Sigmoid colon (tissue), 7 donors: Measurements from ENCODE around the gene SHC1. TPM values are rescaled to one million over a fixed set of nuclear protein-coding genes. Genes with fewer than 3 reads are reported as not detected.

ENCODE experiments used
- DNase-seq: peaks from one replicate; pipeline ENCODE4 v3.0.0-alpha.2; 2019
- H3K27ac ChIP-seq, 4 donors: fragments of 200-600 bp; sonication (generic); one replicate each; pipeline ENCODE4 v1.5.1; 2016 to 2019; ENCODE audit warnings: mild to moderate bottlenecking in 1 of 4
- H3K27me3 ChIP-seq, 3 donors: fragments of 200-600 bp; sonication (generic); one replicate each; pipeline ENCODE4 v1.5.1; 2019; ENCODE audit warnings: mild to moderate bottlenecking in 1 of 3
- H3K36me3 ChIP-seq, 4 donors: fragments of 200-600 bp; sonication (generic); one replicate each; pipeline ENCODE4 v1.5.1; 2016 to 2019
- H3K4me1 ChIP-seq, 4 donors: fragments of 200-600 bp; sonication (generic); one replicate each; pipeline ENCODE4 v1.5.1; 2017 to 2019
- H3K4me3 ChIP-seq, 4 donors: fragments of 200-600 bp; sonication (generic); one replicate each; pipeline ENCODE4 v1.5.1; 2017 to 2019; ENCODE audit warnings: mild to moderate bottlenecking in 2 of 4, moderate library complexity in 1 of 4
- H3K9me3 ChIP-seq, 4 donors: fragments of 200-600 bp in 3 of 4; sonication (generic) in 3 of 4; one replicate each; pipeline versions ENCODE4 v1.5.1 to v1.6.1; 2013 to 2019
- EP300 ChIP-seq, 4 donors: sonication (generic); formaldehyde crosslinking; IDR thresholded peaks; one replicate each; pipeline ENCODE4 v1.6.1; 2017; ENCODE audit warnings: antibody characterized with exemption in 4 of 4
- POLR2A ChIP-seq, 2 donors: fragments of 450-650 bp; IDR thresholded peaks; one replicate each; pipeline ENCODE4 v1.6.1; 2016; ENCODE audit warnings: antibody characterized with exemption in 2 of 2, mild to moderate bottlenecking in 2 of 2, moderate library complexity in 2 of 2
- POLR2AphosphoS5 ChIP-seq, 4 donors: sonication (generic); formaldehyde crosslinking; IDR thresholded peaks; one replicate each; pipeline ENCODE4 v1.6.1; 2017; ENCODE audit warnings: antibody characterized with exemption in 4 of 4
- WGBS, 2 donors: extraction: QIAGEN DNeasy Blood & Tissue Kit; methylation state at CpG; one replicate each; pipeline ENCODE4 v1.1.7; 2013; 5-methylcytosine and 5-hydroxymethylcytosine counted together
- intact Hi-C: fragments of 100-400 bp; cut with DNase I; formaldehyde crosslinking; loops from one replicate; pipeline ENCODE4 v1.15.1; 2023
- polyA plus RNA-seq, 3 donors: library from polyadenylated mRNA; stranded (reverse); fragments of 200-250 nt; gene quantifications; one replicate each; pipeline ENCODE4 v1.2.3, GENCODE V29; 2013
- small RNA-seq, 3 donors: library from RNA; depleted of rRNA; stranded (forward); fragments of <200 nt; gene quantifications; one replicate each; pipeline ENCODE3, GENCODE V24; 2016
- total RNA-seq, 4 donors: library from RNA; depleted of rRNA; stranded (reverse); fragments of >200 nt; gene quantifications; one replicate each; pipeline ENCODE4 v1.1.0, GENCODE V29; 2016
- TF ChIP-seq, protein P1 (sequence below), 4 experiments: fragments of 450-650 bp in 3 of 4; fragments of 200-600 bp in 1 of 4; IDR thresholded peaks; one replicate each; pipeline ENCODE4 v1.5.1; 2016 to 2019; ENCODE audit warnings: antibody characterized with exemption in 4 of 4, mild to moderate bottlenecking in 3 of 4, moderate library complexity in 2 of 4
- donor health status: healthy with polysubstance abuse.
- donor health status: Bipolar disorder and iron deficiency.
- donor health status: healthy.

SHC1 gene
- total and polyA plus RNA-seq, 7 donors, result 49.2 to 80.4 (median 62.6) TPM

DNA sequence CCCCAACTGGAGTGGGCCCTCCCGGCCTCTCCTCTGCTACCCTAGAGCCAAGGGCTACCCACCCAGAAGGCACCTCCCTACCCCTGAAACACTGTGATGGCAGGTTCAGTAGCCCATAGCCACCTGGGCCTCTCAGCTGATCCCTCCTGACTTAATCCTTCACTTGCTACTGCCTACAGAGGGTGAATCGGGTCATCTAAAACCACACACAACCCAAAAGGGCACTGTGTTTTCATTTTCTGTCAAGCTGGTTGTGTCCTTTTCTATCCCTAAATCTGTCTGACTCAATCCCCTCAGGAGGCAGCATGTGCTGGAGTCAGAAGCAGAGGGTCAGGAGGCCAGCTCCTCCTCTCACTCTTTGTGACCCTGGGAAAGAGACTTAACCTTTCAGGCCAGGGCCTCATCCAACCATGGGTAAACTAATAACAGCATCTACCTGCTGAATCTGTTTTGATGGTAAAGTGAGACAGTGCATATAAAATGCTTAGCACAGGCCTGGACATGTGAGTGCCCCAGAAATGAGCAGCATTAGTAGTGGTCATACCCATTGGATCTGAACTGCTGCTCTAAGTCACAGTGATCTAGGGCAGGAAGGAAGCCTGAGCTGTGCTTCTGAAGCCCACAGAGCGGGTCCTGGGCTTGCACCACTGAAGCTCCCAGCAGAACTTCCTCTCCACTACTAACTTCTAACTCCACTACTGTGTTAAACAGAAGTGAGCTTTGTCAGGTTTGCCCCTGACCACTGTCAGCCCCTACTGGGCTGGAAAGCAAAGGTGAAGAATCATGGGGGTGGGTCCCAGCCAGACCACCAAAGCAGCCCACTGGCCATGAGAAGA, 45.0 kb downstream of the SHC1 start:
- WGBS, 2 donors, result 83 to 90% methylated on average over 3 of the region's 3 CpGs
- Histone ChIP-seq H3K27ac (no peak overlapping the region), H3K36me3 (peaks cover 23 to 78% (median 30%) of the 10 kb centered on the region in 4 donors), H3K9me3 (no peaks in the 10 kb centered on the region), H3K4me1 (no peaks in the 10 kb centered on the region), H3K4me3 (no peak overlapping the region), H3K27me3 (no peaks in the 10 kb centered on the region)
- intact Hi-C loops, result no loop called here
- DNase-seq, result no peak
- TF ChIP-seq EP300 (IDR thresholded peaks at IDR 0.05) (no peak), POLR2A (IDR thresholded peaks at IDR 0.05) (no peak), POLR2AphosphoS5 (IDR thresholded peaks at IDR 0.05) (no peak)
- TF ChIP-seq, protein P1, sequence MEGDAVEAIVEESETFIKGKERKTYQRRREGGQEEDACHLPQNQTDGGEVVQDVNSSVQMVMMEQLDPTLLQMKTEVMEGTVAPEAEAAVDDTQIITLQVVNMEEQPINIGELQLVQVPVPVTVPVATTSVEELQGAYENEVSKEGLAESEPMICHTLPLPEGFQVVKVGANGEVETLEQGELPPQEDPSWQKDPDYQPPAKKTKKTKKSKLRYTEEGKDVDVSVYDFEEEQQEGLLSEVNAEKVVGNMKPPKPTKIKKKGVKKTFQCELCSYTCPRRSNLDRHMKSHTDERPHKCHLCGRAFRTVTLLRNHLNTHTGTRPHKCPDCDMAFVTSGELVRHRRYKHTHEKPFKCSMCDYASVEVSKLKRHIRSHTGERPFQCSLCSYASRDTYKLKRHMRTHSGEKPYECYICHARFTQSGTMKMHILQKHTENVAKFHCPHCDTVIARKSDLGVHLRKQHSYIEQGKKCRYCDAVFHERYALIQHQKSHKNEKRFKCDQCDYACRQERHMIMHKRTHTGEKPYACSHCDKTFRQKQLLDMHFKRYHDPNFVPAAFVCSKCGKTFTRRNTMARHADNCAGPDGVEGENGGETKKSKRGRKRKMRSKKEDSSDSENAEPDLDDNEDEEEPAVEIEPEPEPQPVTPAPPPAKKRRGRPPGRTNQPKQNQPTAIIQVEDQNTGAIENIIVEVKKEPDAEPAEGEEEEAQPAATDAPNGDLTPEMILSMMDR (IDR thresholded peaks at IDR 0.05), result no peak

DNA sequence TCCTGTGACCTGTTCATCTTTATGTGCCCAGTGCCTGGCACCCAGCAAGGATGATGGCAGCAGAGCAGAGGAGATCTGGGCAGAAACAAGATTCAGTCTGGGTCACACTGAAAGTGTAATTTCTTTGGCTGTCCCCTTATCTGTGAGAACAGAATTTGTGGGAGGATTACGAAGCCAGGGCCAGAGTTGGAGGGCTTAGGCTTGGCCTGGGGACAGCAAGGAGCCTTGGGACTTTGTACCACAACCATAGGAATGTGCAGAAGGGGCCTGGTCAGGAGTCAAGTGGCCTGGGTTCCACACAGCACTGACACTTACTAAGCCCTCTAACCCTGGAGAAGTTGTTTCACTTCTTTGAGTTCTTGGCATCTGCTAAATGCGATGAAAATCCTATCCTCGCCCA, 46.9 kb downstream of the SHC1 start:
- intact Hi-C loops, result no loop called here
- peaks cover 23 to 61% (median 30%) of the 10 kb centered on the region in 4 donors for H3K36me3 ChIP-seq
- H3K9me3 ChIP-seq, result no peaks in the 10 kb centered on the region
- DNase-seq, result no peak
- no peaks in the 10 kb centered on the region for H3K27me3 ChIP-seq
- H3K4me1 ChIP-seq, result no peaks in the 10 kb centered on the region
- H3K4me3 ChIP-seq, result no peak overlapping the region
- TF ChIP-seq POLR2A (IDR thresholded peaks at IDR 0.05) (no peak), EP300 (IDR thresholded peaks at IDR 0.05) (no peak), POLR2AphosphoS5 (IDR thresholded peaks at IDR 0.05) (no peak)
- TF ChIP-seq, protein P1 (IDR thresholded peaks at IDR 0.05), result no peak
- WGBS, 2 donors, result 94 to 96% methylated on average over 3 of the region's 3 CpGs
- no peak overlapping the region for H3K27ac ChIP-seq

DNA sequence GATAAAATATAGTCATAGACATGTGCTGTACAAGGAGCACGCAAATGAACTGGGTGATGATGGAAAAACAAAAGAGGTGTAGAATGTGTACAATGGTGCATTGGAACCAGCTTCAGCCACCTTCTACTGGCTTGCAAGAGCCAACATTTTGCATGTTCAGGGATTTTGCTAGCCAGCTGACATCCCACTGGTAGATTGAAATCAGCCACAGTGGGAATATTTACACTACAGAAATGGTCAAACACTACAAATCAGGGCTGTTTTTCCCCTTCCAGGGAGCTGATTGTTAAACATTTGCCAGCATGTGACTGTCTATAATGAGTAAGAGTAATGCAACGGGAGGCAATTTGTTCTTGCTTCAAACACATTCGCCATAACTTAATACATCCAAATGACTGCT, 57.3 kb downstream of the SHC1 start:
- H3K4me1 ChIP-seq, result peaks cover 0 to 8% (median 0%) of the 10 kb centered on the region in 4 donors
- DNase-seq, result no peak
- no peak overlapping the region for H3K4me3 ChIP-seq
- intact Hi-C loops, result no loop called here
- WGBS, 2 donors, result 88 to 94% methylated on average over 3 of the region's 3 CpGs
- H3K36me3 ChIP-seq, result no peaks in the 10 kb centered on the region
- H3K27ac ChIP-seq, result no peak overlapping the region
- no peaks in the 10 kb centered on the region for H3K27me3 ChIP-seq
- no peak for TF ChIP-seq POLR2A (IDR thresholded peaks at IDR 0.05)
- TF ChIP-seq POLR2AphosphoS5 (IDR thresholded peaks at IDR 0.05), result no peak
- TF ChIP-seq, protein P1 (IDR thresholded peaks at IDR 0.05), result no peak
- TF ChIP-seq EP300 (IDR thresholded peaks at IDR 0.05), result no peak
- H3K9me3 ChIP-seq, result no peaks in the 10 kb centered on the region

DNA sequence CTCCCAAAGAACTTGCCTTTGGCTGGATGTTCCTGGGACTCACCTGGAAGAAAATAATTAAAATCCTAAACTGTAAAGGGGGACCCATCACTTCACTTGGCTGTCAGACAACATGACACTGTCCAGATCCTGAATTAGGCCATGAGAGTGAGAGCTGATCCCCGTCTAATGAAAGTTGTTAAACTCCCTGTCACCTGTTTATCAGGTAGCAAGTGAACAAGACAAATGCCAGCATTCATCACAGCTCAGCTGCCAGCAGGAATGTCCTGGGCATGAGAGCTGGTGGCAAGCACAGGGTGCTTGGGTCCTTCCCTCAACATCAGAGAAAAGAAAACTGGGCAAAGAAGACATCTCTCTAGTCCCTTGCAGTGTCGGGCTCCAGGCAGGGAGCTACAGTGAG, 57.8 kb downstream of the SHC1 start:
- Histone ChIP-seq H3K27ac (no peak overlapping the region), H3K27me3 (no peaks in the 10 kb centered on the region), H3K9me3 (no peaks in the 10 kb centered on the region), H3K4me3 (no peak overlapping the region), H3K36me3 (no peaks in the 10 kb centered on the region), H3K4me1 (peaks cover 0 to 8% (median 0%) of the 10 kb centered on the region in 4 donors)
- 90 to 95% methylated on average over 2 of the region's 2 CpGs for WGBS, 2 donors
- TF ChIP-seq POLR2AphosphoS5 (IDR thresholded peaks at IDR 0.05), result no peak
- TF ChIP-seq, protein P1 (IDR thresholded peaks at IDR 0.05), result no peak
- TF ChIP-seq POLR2A (IDR thresholded peaks at IDR 0.05), result no peak
- TF ChIP-seq EP300 (IDR thresholded peaks at IDR 0.05), result no peak
- intact Hi-C loops, result no loop called here
- peak; percentile 9 for DNase-seq

Small RNA genes lying within 50 kb of the gene (small RNA-seq; reads per million reads assigned to genes)
- gene MIR4258, result 0 reads per million in 3 donors
- gene RF00017, result 0 reads per million in 3 donors

Other genes starting within 250 kb of the SHC1 start
- 10 to 100 TPM in 3 of 4 donors, 1 to 10 TPM in 1; 9.4 to 27.7 (median 17.7) TPM for gene KCNN3, start 100.5 kb downstream of the SHC1 start, total RNA-seq
- gene KCNN3, start 100.5 kb downstream of the SHC1 start, polyA plus RNA-seq, result 1 to 10 TPM in 1 of 3 donors, under 1 TPM in 2; 0.23 to 1.5 (median 0.60) TPM
- 10 to 100 TPM; 11.1 to 19.6 (median 13.7) TPM for gene PMVK, start 34.0 kb downstream of the SHC1 start, total RNA-seq
- gene PMVK, start 34.0 kb downstream of the SHC1 start, polyA plus RNA-seq, result 10 to 100 TPM; 53.1 to 54.1 (median 53.2) TPM
- 100 to 1,000 TPM; 178 to 251 (median 201) TPM for gene PBXIP1, start 14.6 kb downstream of the SHC1 start, total RNA-seq
- gene PBXIP1, start 14.6 kb downstream of the SHC1 start, polyA plus RNA-seq, result 10 to 100 TPM in 2 of 3 donors, 1 to 10 TPM in 1; 8.3 to 66.2 (median 13.2) TPM
- gene PYGO2, start 9.0 kb downstream of the SHC1 start, total RNA-seq, result 10 to 100 TPM; 15.0 to 23.3 (median 16.6) TPM
- 10 to 100 TPM; 13.6 to 26.9 (median 16.8) TPM for gene PYGO2, start 9.0 kb downstream of the SHC1 start, polyA plus RNA-seq
- 10 to 100 TPM; 10.2 to 35.7 (median 25.7) TPM for gene CKS1B, start 3.9 kb upstream of the SHC1 start, total RNA-seq
- 100 to 1,000 TPM in 1 of 3 donors, 10 to 100 TPM in 2; 73.3 to 104 (median 95.5) TPM for gene CKS1B, start 3.9 kb upstream of the SHC1 start, polyA plus RNA-seq
- gene FLAD1, start 12.6 kb upstream of the SHC1 start, total RNA-seq, result 10 to 100 TPM; 17.5 to 22.8 (median 18.5) TPM
- 10 to 100 TPM; 24.6 to 36.5 (median 27.7) TPM for gene FLAD1, start 12.6 kb upstream of the SHC1 start, polyA plus RNA-seq
- gene LENEP, start 22.8 kb upstream of the SHC1 start, total RNA-seq, result not detected
- under 1 TPM in 1 of 3 donors, not detected in 2; 0.39 TPM for gene LENEP, start 22.8 kb upstream of the SHC1 start, polyA plus RNA-seq
- 10 to 100 TPM; 24.4 to 35.3 (median 29.5) TPM for gene ZBTB7B, start 32.1 kb upstream of the SHC1 start, total RNA-seq
- 100 to 1,000 TPM in 2 of 3 donors, 10 to 100 TPM in 1; 71.5 to 342 (median 141) TPM for gene ZBTB7B, start 32.1 kb upstream of the SHC1 start, polyA plus RNA-seq
- gene DCST2, start 63.0 kb upstream of the SHC1 start, total RNA-seq, result under 1 TPM in 3 of 4 donors, not detected in 1; 0.27 to 0.49 (median 0.36) TPM
- 1 to 10 TPM in 1 of 3 donors, not detected in 2; 2.0 TPM for gene DCST2, start 63.0 kb upstream of the SHC1 start, polyA plus RNA-seq
- gene DCST1, start 63.1 kb upstream of the SHC1 start, total RNA-seq, result under 1 TPM in 1 of 4 donors, not detected in 3; 0.16 TPM
- under 1 TPM in 1 of 3 donors, not detected in 2; 0.09 TPM for gene DCST1, start 63.1 kb upstream of the SHC1 start, polyA plus RNA-seq
- gene ADAM15, start 80.6 kb upstream of the SHC1 start, total RNA-seq, result 10 to 100 TPM; 42.6 to 66.7 (median 53.1) TPM
- gene ADAM15, start 80.6 kb upstream of the SHC1 start, polyA plus RNA-seq, result 100 to 1,000 TPM in 1 of 3 donors, 10 to 100 TPM in 2; 37.8 to 186 (median 55.9) TPM
- gene EFNA4, start 93.0 kb upstream of the SHC1 start, total RNA-seq, result 1 to 10 TPM; 1.6 to 5.0 (median 3.1) TPM
- 10 to 100 TPM; 10.2 to 22.2 (median 12.0) TPM for gene EFNA4, start 93.0 kb upstream of the SHC1 start, polyA plus RNA-seq
- 1 to 10 TPM in 3 of 4 donors, under 1 TPM in 1; 0.27 to 3.0 (median 1.9) TPM for gene EFNA3, start 108.1 kb upstream of the SHC1 start, total RNA-seq
- 1 to 10 TPM; 8.4 to 9.0 (median 8.5) TPM for gene EFNA3, start 108.1 kb upstream of the SHC1 start, polyA plus RNA-seq
- 10 to 100 TPM; 15.5 to 22.5 (median 16.4) TPM for gene EFNA1, start 157.1 kb upstream of the SHC1 start, total RNA-seq
- gene EFNA1, start 157.1 kb upstream of the SHC1 start, polyA plus RNA-seq, result 100 to 1,000 TPM in 1 of 3 donors, 10 to 100 TPM in 2; 34.7 to 112 (median 48.1) TPM
- 10 to 100 TPM in 3 of 4 donors, 1 to 10 TPM in 1; 8.0 to 21.4 (median 14.0) TPM for gene SLC50A1, start 165.1 kb upstream of the SHC1 start, total RNA-seq
- 100 to 1,000 TPM in 1 of 3 donors, 10 to 100 TPM in 2; 46.8 to 151 (median 77.4) TPM for gene SLC50A1, start 165.1 kb upstream of the SHC1 start, polyA plus RNA-seq
- gene DPM3, start 169.8 kb upstream of the SHC1 start, total RNA-seq, result 100 to 1,000 TPM in 3 of 4 donors, 10 to 100 TPM in 1; 29.2 to 144 (median 127) TPM
- gene DPM3, start 169.8 kb upstream of the SHC1 start, polyA plus RNA-seq, result 100 to 1,000 TPM; 143 to 220 (median 196) TPM
- 100 to 1,000 TPM in 3 of 4 donors, 10 to 100 TPM in 1; 72.9 to 119 (median 110) TPM for gene KRTCAP2, start 202.6 kb upstream of the SHC1 start, total RNA-seq
- gene KRTCAP2, start 202.6 kb upstream of the SHC1 start, polyA plus RNA-seq, result 100 to 1,000 TPM in 2 of 3 donors, 10 to 100 TPM in 1; 74.2 to 245 (median 114) TPM
- 1 to 10 TPM in 1 of 4 donors, under 1 TPM in 3; 0.16 to 3.0 (median 0.52) TPM for gene TRIM46, start 203.1 kb upstream of the SHC1 start, total RNA-seq
- gene TRIM46, start 203.1 kb upstream of the SHC1 start, polyA plus RNA-seq, result under 1 TPM in 2 of 3 donors, not detected in 1; 0.60 to 0.92 TPM
- 10 to 100 TPM in 3 of 4 donors, 1 to 10 TPM in 1; 9.6 to 43.5 (median 18.5) TPM for gene THBS3, start 237.2 kb upstream of the SHC1 start, total RNA-seq
- gene THBS3, start 237.2 kb upstream of the SHC1 start, polyA plus RNA-seq, result 10 to 100 TPM in 1 of 3 donors, 1 to 10 TPM in 2; 3.5 to 13.4 (median 6.0) TPM
- 10 to 100 TPM; 15.5 to 29.8 (median 27.7) TPM for gene MTX1, start 237.9 kb upstream of the SHC1 start, total RNA-seq
- gene MTX1, start 237.9 kb upstream of the SHC1 start, polyA plus RNA-seq, result 10 to 100 TPM; 51.7 to 69.7 (median 53.2) TPM